Measurements from ENCODE around the gene SYDE1.

DNA sequence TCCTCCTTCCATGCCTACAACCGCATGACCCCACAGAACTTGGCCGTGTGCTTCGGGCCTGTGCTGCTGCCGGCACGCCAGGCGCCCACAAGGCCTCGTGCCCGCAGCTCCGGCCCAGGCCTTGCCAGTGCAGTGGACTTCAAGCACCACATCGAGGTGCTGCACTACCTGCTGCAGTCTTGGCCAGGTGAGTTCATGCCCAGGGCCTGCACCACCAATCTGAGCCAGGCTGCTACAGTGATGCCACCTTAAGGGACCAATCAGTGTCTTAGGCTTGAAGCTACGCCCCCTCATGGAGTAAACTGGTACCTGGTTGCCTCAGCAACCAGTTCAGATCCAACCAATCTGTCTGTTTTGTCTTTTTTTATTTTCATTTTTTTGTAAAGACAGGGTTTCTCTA lies 5.2 kb downstream of the SYDE1 start:
- TF ChIP-seq, protein P1, sequence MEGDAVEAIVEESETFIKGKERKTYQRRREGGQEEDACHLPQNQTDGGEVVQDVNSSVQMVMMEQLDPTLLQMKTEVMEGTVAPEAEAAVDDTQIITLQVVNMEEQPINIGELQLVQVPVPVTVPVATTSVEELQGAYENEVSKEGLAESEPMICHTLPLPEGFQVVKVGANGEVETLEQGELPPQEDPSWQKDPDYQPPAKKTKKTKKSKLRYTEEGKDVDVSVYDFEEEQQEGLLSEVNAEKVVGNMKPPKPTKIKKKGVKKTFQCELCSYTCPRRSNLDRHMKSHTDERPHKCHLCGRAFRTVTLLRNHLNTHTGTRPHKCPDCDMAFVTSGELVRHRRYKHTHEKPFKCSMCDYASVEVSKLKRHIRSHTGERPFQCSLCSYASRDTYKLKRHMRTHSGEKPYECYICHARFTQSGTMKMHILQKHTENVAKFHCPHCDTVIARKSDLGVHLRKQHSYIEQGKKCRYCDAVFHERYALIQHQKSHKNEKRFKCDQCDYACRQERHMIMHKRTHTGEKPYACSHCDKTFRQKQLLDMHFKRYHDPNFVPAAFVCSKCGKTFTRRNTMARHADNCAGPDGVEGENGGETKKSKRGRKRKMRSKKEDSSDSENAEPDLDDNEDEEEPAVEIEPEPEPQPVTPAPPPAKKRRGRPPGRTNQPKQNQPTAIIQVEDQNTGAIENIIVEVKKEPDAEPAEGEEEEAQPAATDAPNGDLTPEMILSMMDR (conservative IDR thresholded peaks at IDR 0.05; ENCODE audit: low read length) = no peak; the same call in 1 of the 2 replicates
- no peak for TF ChIP-seq EZH2phosphoT487 (IDR thresholded peaks at IDR 0.05; ENCODE audit: borderline replicate concordance)

Data from Loucy (cell line).